ENCODE measurements around the gene CAMK2A.

DNA sequence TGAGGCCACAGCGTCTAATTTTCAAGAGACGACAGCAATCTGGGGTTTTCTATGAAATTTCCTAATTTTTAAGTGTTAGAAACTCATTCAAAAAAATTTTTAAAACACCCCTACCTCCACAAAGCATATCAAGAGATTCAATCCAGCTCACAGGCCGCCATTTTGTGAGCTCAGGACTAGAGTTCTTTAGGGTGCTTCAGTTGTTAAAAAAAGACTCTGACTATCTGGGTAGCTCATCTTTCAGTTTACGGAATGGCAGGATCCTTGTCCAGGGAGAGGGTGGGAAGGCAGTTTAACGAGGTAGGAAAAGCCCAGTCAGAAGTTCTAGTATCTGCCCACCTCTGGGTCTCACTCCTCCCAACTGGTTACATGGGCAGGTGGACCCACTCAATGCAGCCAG, 43.1 kb downstream of the CAMK2A start:
- TF ChIP-seq, protein P1, sequence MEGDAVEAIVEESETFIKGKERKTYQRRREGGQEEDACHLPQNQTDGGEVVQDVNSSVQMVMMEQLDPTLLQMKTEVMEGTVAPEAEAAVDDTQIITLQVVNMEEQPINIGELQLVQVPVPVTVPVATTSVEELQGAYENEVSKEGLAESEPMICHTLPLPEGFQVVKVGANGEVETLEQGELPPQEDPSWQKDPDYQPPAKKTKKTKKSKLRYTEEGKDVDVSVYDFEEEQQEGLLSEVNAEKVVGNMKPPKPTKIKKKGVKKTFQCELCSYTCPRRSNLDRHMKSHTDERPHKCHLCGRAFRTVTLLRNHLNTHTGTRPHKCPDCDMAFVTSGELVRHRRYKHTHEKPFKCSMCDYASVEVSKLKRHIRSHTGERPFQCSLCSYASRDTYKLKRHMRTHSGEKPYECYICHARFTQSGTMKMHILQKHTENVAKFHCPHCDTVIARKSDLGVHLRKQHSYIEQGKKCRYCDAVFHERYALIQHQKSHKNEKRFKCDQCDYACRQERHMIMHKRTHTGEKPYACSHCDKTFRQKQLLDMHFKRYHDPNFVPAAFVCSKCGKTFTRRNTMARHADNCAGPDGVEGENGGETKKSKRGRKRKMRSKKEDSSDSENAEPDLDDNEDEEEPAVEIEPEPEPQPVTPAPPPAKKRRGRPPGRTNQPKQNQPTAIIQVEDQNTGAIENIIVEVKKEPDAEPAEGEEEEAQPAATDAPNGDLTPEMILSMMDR (IDR thresholded peaks at IDR 0.05; ENCODE audit: low read depth, low read length, missing input control), result no peak
- TF ChIP-seq REST (IDR thresholded peaks at IDR 0.05) (no peak), GABPA (IDR thresholded peaks at IDR 0.05 in 1 of 2, conservative IDR thresholded peaks at IDR 0.05 in 1 of 2) (no peak), NR2F2 (IDR thresholded peaks at IDR 0.05) (no peak), TAF1 (conservative IDR thresholded peaks at IDR 0.05) (no peak), YY1 (IDR thresholded peaks at IDR 0.05) (no peak), HNF4A (conservative IDR thresholded peaks at IDR 0.05) (no peak), FOXA1 (IDR thresholded peaks at IDR 0.05) (no peak), JUND (IDR thresholded peaks at IDR 0.05) (no peak)
- TF ChIP-seq, protein P2, sequence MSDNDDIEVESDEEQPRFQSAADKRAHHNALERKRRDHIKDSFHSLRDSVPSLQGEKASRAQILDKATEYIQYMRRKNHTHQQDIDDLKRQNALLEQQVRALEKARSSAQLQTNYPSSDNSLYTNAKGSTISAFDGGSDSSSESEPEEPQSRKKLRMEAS (IDR thresholded peaks at IDR 0.05), result no peak
